ENCODE results near the gene PSMD1.

The PSMD1 gene

GRCh38 chr2:231183851-231184250 lies 127.2 kb downstream of the PSMD1 start:
- H3K4me3 ChIP-seq (ENCODE audit: low read length): no peak overlapping the region
- no peak for TF ChIP-seq ZNF274 (IDR thresholded peaks at IDR 0.05; ENCODE audit: low read depth, low read length)

DNA sequence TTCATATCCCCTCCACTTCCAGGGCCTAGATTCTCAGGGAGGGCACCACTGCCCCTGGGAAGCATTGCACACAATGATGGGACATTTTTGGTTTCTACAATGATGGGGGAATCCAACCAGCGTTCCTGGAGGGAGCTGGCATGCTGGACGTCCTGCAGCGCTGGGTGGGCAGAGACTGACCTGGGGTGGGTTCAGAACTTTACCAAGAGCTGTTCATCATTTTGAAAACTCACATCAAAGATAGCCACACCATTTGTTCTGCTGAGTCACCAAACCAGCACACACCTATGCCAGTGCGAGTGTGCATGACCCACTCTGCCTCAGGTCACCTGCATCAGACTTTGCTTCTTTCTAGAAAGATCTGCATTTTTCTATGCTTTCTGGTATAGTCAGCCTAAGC lies 127.7 kb downstream of the PSMD1 start:
- no peak for TF ChIP-seq ZNF274 (IDR thresholded peaks at IDR 0.05; ENCODE audit: low read depth, low read length)
- H3K4me3 ChIP-seq (ENCODE audit: low read length): no peak overlapping the region

GRCh38 chr2:231185050-231185725 lies 128.5 kb downstream of the PSMD1 start:
- no peak for TF ChIP-seq ZNF274 (IDR thresholded peaks at IDR 0.05; ENCODE audit: low read depth, low read length)
- H3K4me3 ChIP-seq (ENCODE audit: low read length): no peak overlapping the region

DNA sequence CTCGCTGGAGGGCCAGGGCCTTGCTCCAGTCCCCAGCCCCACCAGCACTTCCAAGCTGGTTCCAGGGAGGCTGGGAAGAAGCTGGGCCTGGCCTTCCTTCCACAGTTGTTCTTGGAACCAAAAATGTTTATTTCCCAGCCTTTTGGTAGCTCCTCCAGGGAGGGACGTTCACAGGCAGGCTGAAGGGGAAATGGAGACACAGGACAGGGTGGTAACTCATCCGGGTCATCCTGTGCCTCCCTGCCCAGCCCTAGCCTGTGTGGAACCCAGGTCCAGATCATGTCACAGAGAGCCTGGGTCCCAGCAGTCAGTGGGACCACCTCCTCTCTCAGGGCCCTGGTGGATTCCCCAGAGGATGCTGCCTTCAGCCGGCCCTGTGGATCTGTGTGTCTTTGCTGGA lies 129.2 kb downstream of the PSMD1 start:
- H3K4me3 ChIP-seq (ENCODE audit: low read length): no peak overlapping the region
- no peak for TF ChIP-seq ZNF274 (IDR thresholded peaks at IDR 0.05; ENCODE audit: low read depth, low read length)

DNA sequence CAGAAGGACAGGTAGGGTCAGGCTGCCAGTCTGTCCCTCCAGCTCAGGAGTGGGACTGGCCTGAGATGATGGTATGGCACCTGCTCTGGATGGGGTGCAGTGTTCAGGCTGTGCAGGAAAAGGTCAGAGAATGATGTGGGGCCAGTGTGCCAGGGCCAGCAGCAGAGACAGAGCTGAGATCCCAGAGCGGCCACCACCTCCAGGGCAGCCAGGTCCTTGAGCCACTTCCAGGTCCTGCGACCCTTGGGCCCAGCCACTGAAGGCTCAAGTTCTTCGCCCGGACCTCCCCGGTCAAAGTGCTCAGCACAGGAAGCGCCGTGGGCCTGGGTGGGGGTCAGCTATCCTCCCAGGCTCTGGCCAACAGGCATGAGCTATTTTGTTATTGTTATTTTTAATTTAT lies 129.7 kb downstream of the PSMD1 start:
- no peak for TF ChIP-seq ZNF274 (IDR thresholded peaks at IDR 0.05; ENCODE audit: low read depth, low read length)
- H3K4me3 ChIP-seq (ENCODE audit: low read length): no peak overlapping the region

DNA sequence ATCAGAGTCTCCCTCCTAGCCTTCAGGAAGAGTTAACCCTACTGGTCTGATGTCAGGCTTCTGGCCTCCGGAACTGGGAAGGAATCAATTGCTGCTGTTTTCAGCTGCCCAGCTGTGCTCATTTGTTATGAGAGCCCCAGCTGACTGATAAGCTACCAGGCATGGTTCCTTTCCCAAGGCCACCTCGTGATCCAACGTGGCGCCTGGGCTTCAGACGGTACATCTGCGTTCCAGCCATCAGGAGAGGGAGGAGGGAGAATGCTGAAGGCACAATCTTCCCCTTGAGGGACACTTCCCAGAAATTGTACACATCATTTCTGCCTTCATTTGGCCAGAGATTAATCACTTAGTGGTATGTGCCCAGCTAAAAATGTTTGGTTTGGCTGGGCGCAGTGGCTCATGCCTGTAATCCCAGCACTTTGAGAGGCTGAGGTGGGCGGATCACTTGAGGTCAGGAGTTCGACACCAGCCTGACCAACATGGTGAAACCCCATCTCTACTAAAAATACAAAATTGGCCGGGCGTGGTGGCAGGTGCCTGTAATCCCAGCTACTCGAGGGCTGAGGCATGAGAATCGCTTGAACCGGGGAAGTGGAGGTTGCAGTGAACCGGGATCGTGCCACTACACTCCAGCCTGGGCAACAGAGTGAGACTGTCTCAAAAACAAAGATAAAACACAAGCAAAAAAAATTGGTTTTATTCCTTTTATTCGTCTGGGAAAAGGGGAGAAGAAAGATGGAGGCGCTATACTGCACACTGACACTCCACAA lies 131.3 kb downstream of the PSMD1 start:
- TF ChIP-seq ZNF274 (IDR thresholded peaks at IDR 0.05; ENCODE audit: low read depth, low read length): no peak
- no peak overlapping the region for H3K4me3 ChIP-seq (ENCODE audit: low read length)

- H3K4me3 ChIP-seq (ENCODE audit: low read length): no peak overlapping the region
- no peak for TF ChIP-seq ZNF274 (IDR thresholded peaks at IDR 0.05; ENCODE audit: low read depth, low read length)
These were observed 132.0 kb downstream of the PSMD1 start for GRCh38 chr2:231188506-231189170.

- no peak overlapping the region for H3K4me3 ChIP-seq (ENCODE audit: low read length)
- no peak for TF ChIP-seq ZNF274 (IDR thresholded peaks at IDR 0.05; ENCODE audit: low read depth, low read length)
These were observed 132.5 kb downstream of the PSMD1 start for GRCh38 chr2:231189171-231189530.

GRCh38 chr2:231189571-231190495 lies 133.2 kb downstream of the PSMD1 start:
- TF ChIP-seq ZNF274 (IDR thresholded peaks at IDR 0.05; ENCODE audit: low read depth, low read length): no peak
- no peak overlapping the region for H3K4me3 ChIP-seq (ENCODE audit: low read length)

GRCh38 chr2:231190531-231191197 lies 134.0 kb downstream of the PSMD1 start:
- no peak overlapping the region for H3K4me3 ChIP-seq (ENCODE audit: low read length)
- no peak for TF ChIP-seq ZNF274 (IDR thresholded peaks at IDR 0.05; ENCODE audit: low read depth, low read length)

GRCh38 chr2:231191896-231192872 lies 135.5 kb downstream of the PSMD1 start:
- no peak for TF ChIP-seq ZNF274 (IDR thresholded peaks at IDR 0.05; ENCODE audit: low read depth, low read length)
- H3K4me3 ChIP-seq (ENCODE audit: low read length): no peak overlapping the region

GRCh38 chr2:231193216-231193615 lies 136.5 kb downstream of the PSMD1 start:
- H3K4me3 ChIP-seq (ENCODE audit: low read length): no peak overlapping the region
- TF ChIP-seq ZNF274 (IDR thresholded peaks at IDR 0.05; ENCODE audit: low read depth, low read length): no peak

All from GM08714 (cell line).